Gastrocnemius medialis (tissue), 4 donors: ENCODE data around the gene NPEPPS. TPM values are rescaled to one million over a fixed set of nuclear protein-coding genes. Genes with fewer than 3 reads are reported as not detected.

Experiments used
- ATAC-seq, 2 donors: fragments of 150-250 bp; one replicate each; pipeline ENCODE4 v1.9.1; 2016
- DNase-seq, 2 donors: peaks; one replicate each; pipeline ENCODE4 v3.0.0-alpha.2; 2019
- H3K27ac ChIP-seq, 4 donors: fragments of 200-600 bp; sonication (generic); 1 replicate in 1 of 4; 2 replicates in 3 of 4; pipeline ENCODE4 v1.5.1; 2016 to 2018; ENCODE audit warnings: mild to moderate bottlenecking in 2 of 4, moderate library complexity in 1 of 4
- H3K27me3 ChIP-seq, 3 donors: fragments of 200-600 bp; sonication (generic) in 2 of 3; 1 replicate in 1 of 3; 2 replicates in 2 of 3; pipeline versions ENCODE4 v1.5.1 to v1.6.0; 2016 to 2019; ENCODE audit warnings: mild to moderate bottlenecking in 1 of 3, moderate library complexity in 1 of 3
- H3K36me3 ChIP-seq, 2 donors: fragments of 200-600 bp; sonication (generic) in 1 of 2; one replicate each; pipeline ENCODE4 v1.5.1; 2017 to 2018
- H3K4me1 ChIP-seq, 2 donors: fragments of 200-600 bp; sonication (generic) in 1 of 2; one replicate each; pipeline ENCODE4 v1.5.1; 2016 to 2017; ENCODE audit warnings: mild to moderate bottlenecking in 2 of 2
- H3K4me3 ChIP-seq, 4 donors: fragments of 200-600 bp; sonication (generic) in 3 of 4; 1 replicate in 1 of 4; 2 replicates in 3 of 4; pipeline ENCODE4 v1.5.1; 2016 to 2019; ENCODE audit warnings: mild to moderate bottlenecking in 2 of 4
- H3K9me3 ChIP-seq, 3 donors: fragments of 200-600 bp; sonication (generic) in 2 of 3; 1 replicate in 1 of 3; 2 replicates in 2 of 3; pipeline ENCODE4 v1.5.1; 2016 to 2019
- CTCF ChIP-seq, 5 experiments: fragments of 450-650 bp in 3 of 5; fragments of 200-600 bp in 2 of 5; sonication (generic) in 2 of 5; IDR thresholded peaks in 4 of 5; conservative IDR thresholded peaks in 1 of 5; 1 replicate in 4 of 5; 2 replicates in 1 of 5; pipeline ENCODE4 v1.5.1; 2016 to 2019; ENCODE audit warnings: antibody characterized with exemption in 5 of 5, mild to moderate bottlenecking in 3 of 5, moderate library complexity in 3 of 5
- POLR2A ChIP-seq, 2 donors: fragments of 450-650 bp; IDR thresholded peaks; one replicate each; pipeline ENCODE4 v1.6.1; 2017; ENCODE audit warnings: antibody characterized with exemption in 2 of 2, mild to moderate bottlenecking in 2 of 2, moderate library complexity in 2 of 2
- in situ Hi-C, 4 donors: fragments of 200-750 bp; cut with MboI; loops; one replicate each; pipeline versions ENCODE4 v1.15.0 to v1.8.0; 2017; ENCODE audit warnings: low sequenced_read_pairs in 4 of 4
- intact Hi-C: fragments of 100-400 bp; cut with DNase I; formaldehyde crosslinking; loops from one replicate; pipeline ENCODE4 v1.15.1; 2023; ENCODE audit warnings: low total_unique reads
- total RNA-seq, 4 donors: library from RNA; depleted of rRNA; stranded (reverse); fragments of >200 nt; gene quantifications; one replicate each; pipeline versions ENCODE4 v1.1.0 to v1.2.3, GENCODE V29; 2016

Gene NPEPPS
- total RNA-seq, 4 donors from 2014 or later, result 116 to 186 (median 157) TPM

- Histone ChIP-seq H3K27ac (peak overlapping the region in 3 of 4 donors; percentile 96 to 98 (median 98)), H3K27me3 (no peaks in the 10 kb centered on the region), H3K36me3 (peaks cover 0 to 53% of the 10 kb centered on the region in 2 donors), H3K4me3 (no peak overlapping the region), H3K4me1 (peaks cover 31 to 40% of the 10 kb centered on the region in 2 donors), H3K9me3 (no peaks in the 10 kb centered on the region)
- in situ Hi-C loops, result loop anchor here in 1 of 4 donors (25.0 kb wide), 1 partner anchor 136 kb away; no protein-coding TSS in a partner anchor
- intact Hi-C loops, result no loop called here
- no peak for TF ChIP-seq POLR2A (IDR thresholded peaks at IDR 0.05)
- no peak for TF ChIP-seq CTCF (IDR thresholded peaks at IDR 0.05 in 4 of 5, conservative IDR thresholded peaks at IDR 0.05 in 1 of 5)
- ATAC-seq, result no peak
- no peak for DNase-seq
Observed at GRCh38 chr17:47651704-47652103, 120.8 kb downstream of the NPEPPS start.

- in situ Hi-C loops (loop anchor here in 1 of 4 donors (25.0 kb wide), 1 partner anchor 135 kb away; no protein-coding TSS in a partner anchor), intact Hi-C loops (no loop called here)
- Histone ChIP-seq H3K36me3 (peaks cover 0 to 61% of the 10 kb centered on the region in 2 donors), H3K4me3 (no peak overlapping the region), H3K27me3 (no peaks in the 10 kb centered on the region), H3K4me1 (peaks cover 31 to 40% of the 10 kb centered on the region in 2 donors), H3K27ac (peak overlapping the region in 1 of 4 donors; percentile 98), H3K9me3 (no peaks in the 10 kb centered on the region)
- ATAC-seq (no peak), DNase-seq (no peak)
- no peak for TF ChIP-seq CTCF (IDR thresholded peaks at IDR 0.05 in 4 of 5, conservative IDR thresholded peaks at IDR 0.05 in 1 of 5)
- no peak for TF ChIP-seq POLR2A (IDR thresholded peaks at IDR 0.05)
Observed at GRCh38 chr17:47652570-47652969, 121.7 kb downstream of the NPEPPS start.

GRCh38 chr17:47653442-47653841, 122.5 kb downstream of the NPEPPS start:
- TF ChIP-seq POLR2A (IDR thresholded peaks at IDR 0.05), result no peak
- TF ChIP-seq CTCF (IDR thresholded peaks at IDR 0.05 in 4 of 5, conservative IDR thresholded peaks at IDR 0.05 in 1 of 5), result no peak
- intact Hi-C loops, result no loop called here

GRCh38 chr17:47654991-47655390, 124.1 kb downstream of the NPEPPS start:
- TF ChIP-seq POLR2A (IDR thresholded peaks at IDR 0.05) (no peak), CTCF (IDR thresholded peaks at IDR 0.05 in 4 of 5, conservative IDR thresholded peaks at IDR 0.05 in 1 of 5) (no peak)
- peaks cover 25 to 31% of the 10 kb centered on the region in 2 donors for H3K4me1 ChIP-seq
- in situ Hi-C loops (loop anchor here in 1 of 4 donors (25.0 kb wide), 1 partner anchor 132 kb away; no protein-coding TSS in a partner anchor), intact Hi-C loops (no loop called here)
- no peaks in the 10 kb centered on the region for H3K27me3 ChIP-seq
- no peak for ATAC-seq
- H3K36me3 ChIP-seq, result peaks cover 0 to 86% of the 10 kb centered on the region in 2 donors
- H3K9me3 ChIP-seq, result no peaks in the 10 kb centered on the region
- peak overlapping the region; percentile 16 to 69 (median 27) for H3K27ac ChIP-seq
- no peak for DNase-seq
- no peak overlapping the region for H3K4me3 ChIP-seq

More at GRCh38 chr17:47653442-47653841, 122.5 kb downstream of the NPEPPS start:
- in situ Hi-C loops, result loop anchor here in 1 of 4 donors (25.0 kb wide), 1 partner anchor 134 kb away; no protein-coding TSS in a partner anchor
- H3K4me1 ChIP-seq, result peaks cover 28 to 36% of the 10 kb centered on the region in 2 donors
- peak overlapping the region in 1 of 4 donors; percentile 37 for H3K27ac ChIP-seq
- H3K36me3 ChIP-seq, result peaks cover 0 to 70% of the 10 kb centered on the region in 2 donors
- ATAC-seq (no peak), DNase-seq (no peak)
- no peaks in the 10 kb centered on the region for H3K9me3 ChIP-seq
- H3K27me3 ChIP-seq, result no peaks in the 10 kb centered on the region
- H3K4me3 ChIP-seq, result no peak overlapping the region
